GM18868 (cell line): ENCODE results near the gene MAOB.

Source experiments
- ATAC-seq: cut with Tn5 transposase; IDR thresholded peaks from one replicate; pipeline ENCODE4 v1.9.1; 2021; ENCODE audit warnings: mild to moderate bottlenecking, moderate library complexity; ENCODE audit not compliant: unreplicated experiment

Gene MAOB

DNA sequence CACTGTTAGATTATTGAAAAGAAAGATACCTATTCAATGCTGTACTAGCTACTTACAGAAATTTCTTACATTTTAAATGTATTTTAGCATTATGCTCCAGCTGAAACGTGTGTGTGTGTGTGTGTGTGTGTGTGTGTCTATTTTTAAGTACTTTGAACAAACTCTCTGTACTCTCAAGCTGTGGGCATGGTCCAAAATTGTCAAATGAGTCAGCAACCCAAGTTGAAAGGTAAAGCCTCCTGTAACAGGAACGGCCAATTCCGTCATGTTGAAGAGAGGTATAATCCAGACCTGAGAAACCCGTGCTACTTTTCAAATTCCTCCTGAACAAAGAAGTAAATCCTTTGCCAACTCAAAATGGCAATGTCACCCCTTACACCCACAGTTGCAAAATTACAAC lies 20.5 kb downstream of the MAOB start:
- ATAC-seq, result no peak

DNA sequence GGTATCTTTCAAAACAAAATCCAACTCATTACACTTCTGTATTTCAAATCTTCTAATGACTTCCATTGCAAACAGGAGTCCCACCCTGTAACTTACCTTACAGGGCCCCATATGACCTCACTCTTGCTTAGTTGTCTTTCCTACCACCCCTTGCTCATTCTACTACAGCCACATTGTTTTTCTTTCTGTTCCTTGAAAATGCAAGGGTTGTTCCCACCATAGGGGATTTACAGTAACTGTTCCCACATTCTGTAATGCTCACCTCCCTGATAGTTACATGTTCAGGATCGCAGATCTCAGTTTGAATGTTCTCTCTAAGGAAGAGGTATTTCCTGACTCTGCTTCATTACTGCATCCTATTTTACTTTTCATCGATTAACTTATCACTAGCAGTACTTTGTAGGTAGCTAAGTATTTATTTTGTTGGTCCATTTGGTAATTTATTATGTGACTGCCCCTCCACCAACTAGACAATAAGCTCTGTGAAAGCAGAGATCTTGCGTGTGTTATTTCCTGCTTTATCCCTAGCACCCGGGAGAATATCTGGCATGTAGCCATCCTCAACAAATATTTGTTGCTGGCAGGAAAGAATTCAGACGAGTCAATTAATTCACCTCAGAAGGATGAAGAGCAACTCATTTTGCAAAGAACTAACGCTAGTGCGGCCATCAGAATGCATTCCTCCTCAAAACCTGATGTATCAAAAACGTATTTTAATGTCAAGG lies 21.4 kb downstream of the MAOB start:
- ATAC-seq, result no peak

DNA sequence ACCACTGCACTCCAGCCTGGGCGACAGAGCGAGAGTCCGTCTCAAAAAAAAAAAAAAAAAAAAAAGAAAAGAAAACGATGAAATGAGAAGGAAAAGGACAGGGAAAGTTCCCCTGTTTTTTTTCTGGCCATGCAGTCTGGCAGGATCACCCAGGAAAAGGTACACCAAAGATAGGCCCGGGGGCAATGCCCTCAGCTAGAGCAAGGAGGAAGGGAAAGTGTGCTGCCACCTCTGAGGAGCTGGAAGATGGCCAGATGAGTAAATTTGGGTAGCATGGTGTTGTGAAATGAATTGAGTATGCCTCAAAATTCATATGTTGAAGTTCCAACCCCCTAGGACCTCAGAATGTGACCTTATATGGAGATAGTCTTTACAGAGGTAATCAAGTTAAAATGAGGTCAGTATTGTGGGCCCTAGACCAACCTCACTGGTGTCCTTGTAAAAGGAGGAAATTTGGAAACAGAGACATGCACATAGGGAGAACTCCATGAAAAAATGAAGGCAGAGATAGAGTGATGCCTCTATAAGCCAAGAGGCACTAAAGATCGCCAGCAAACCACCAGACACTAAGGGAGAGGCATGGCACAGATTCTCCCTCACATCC lies 28.9 kb downstream of the MAOB start:
- no peak for ATAC-seq

DNA sequence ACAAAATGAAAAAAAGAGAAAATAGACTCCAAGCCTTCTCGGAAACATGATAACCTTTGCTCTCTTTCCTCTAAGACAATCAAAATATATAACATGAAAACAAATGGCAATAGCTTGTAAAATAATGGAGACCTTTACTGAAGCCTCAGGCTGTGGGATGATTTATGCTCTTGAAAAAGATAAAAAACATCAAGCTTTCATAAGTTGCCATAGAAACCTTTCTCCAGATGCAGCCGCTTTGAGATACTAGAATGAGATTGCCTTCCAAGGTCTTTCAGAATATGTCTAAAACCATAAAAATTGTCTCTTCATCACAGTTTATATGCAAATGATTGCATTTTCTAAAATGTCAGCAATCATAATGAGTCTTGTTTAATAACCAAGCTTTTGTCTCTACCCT lies 31.6 kb downstream of the MAOB start:
- ATAC-seq, result no peak

DNA sequence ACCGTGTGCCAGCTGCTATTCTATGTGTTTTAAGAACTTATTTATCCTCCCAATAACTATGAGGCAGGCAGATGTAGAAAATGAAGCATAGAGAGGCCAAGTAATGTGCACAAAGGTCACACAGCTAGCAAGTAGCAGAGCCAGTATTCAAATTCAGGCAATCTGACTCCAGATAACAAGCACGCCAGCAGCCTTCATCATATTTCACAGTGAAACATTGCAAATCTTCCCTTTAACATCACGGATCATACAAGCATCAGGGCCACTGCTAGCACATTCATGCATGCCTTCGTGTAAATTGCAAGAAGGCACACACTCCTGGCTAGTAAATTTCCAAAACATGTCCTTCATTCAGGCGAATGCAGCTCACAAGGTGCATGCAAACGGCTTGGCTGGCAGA lies 33.1 kb downstream of the MAOB start:
- no peak for ATAC-seq

DNA sequence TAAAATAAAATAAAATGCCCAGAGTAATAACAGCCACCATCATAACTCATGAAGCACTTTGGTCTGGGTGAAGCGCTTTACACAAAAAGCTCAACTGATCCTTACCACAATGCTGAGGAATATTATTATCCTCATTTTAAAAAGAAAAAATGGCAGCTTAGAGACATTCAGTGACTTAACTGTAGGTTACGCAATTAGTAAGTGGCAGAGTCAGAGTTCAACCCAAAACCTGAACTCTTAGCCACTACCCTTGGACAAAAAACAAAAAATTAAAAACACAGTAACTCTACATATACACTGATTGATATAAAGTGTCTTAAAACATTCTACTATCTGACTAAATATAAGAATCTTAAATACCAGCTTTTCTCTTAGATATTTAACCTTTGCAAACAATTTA lies 34.9 kb downstream of the MAOB start:
- ATAC-seq, result no peak

DNA sequence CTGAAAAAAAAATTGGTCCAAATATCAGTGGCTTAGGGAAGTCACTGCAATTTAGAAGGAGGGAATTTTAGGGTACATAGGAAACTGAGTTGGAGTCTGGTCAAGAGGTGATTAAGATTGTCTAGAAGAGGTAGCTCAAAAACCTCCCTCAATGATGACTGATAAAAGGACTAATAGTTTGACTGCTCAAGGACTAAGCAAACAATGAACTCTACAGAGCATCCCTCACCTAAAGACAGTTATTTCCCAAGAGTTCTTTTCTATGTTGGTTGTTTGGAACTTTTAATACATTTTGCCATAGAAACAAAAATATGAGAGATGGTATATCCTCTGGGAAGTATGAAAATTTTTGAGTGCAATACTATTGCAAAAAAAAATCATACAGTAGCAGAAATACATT lies 35.7 kb downstream of the MAOB start:
- ATAC-seq, result no peak

DNA sequence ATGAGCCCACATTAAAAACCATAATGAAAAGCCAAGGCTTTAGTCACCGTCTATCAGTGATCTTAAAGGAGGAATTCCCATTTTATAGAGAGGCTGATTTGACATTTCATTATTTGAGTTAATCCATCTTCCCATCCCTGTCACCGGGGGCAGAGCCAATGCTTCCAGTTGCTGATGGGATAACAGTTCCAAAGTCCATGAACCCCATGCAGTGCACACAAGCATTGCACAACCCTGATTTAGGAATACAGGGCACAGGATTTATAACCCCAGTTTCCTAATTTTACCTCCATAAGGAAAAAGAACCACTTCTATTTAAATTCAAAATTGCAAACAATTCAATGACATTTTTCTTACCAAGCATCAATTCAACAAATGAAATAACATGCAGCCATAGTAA lies 36.5 kb downstream of the MAOB start:
- ATAC-seq, result no peak

DNA sequence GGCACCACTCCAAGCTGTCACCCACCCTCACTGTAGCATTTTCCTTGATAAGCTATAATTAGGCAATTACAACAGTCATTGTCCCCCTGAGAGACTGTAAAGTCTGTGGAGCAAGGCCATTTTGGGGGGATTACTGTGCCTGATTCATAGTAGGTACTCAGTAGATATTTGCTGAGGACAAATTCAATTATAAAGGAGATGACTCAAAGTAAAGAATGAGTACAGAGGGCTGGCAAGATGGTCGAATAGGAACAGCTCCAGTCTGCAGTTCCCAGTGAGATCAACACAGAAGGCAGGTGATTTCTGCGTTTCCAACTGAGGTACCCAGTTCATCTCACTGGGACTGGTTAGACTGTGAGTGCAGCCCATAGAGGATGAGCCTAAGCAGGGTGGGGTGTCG lies 42.0 kb downstream of the MAOB start:
- no peak for ATAC-seq

DNA sequence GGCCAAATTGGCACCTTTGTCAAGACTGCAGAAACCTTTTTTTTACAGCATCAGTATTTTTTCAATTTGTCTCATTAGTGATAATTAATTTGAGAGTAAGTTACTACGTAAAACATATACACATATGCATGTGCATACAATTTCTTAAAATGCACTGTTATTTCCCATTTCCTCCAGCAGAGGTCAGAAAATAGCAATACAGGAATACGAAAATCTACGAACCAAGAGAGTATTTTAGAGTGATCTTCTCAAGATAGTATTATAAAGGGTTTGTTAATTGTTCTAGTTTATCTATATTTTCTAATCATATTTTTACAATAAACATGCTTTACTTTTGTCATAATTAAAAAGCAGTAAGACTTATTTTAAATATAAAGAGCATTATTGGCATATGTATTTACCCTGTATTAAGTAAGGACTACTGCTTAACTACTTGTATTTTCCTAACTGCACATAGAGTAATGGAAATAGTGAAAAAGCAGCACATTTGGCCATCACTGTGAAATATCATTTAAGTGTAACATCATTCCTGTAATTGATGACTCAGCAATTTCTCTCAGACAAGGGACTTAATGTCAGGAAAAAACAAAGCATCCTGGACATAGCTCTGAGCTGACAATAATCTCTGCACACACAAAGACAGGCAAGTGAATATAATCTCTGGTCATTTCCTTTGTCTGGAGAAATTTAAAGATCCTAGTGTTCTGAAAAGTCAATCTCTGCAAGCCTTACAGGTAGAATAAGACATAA lies 45.6 kb downstream of the MAOB start:
- ATAC-seq, result no peak

DNA sequence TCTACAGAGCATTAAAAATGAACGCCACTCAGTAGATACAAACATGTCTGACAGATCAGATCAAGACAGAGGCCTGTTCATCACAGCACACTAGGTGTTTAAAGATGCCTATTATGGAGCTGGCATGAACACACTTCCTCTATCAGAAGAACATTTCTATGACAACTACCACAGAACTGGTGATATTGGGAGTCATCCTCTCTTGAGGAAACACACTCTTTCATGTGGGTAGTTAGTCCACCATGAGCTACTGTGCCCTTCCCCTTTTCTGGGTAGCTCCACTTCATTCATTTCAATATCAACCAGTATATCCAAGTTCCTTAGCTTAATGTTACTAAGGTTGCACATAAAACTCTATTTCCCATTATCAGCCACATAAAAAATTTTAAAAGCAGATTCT lies 46.7 kb downstream of the MAOB start:
- ATAC-seq, result no peak

DNA sequence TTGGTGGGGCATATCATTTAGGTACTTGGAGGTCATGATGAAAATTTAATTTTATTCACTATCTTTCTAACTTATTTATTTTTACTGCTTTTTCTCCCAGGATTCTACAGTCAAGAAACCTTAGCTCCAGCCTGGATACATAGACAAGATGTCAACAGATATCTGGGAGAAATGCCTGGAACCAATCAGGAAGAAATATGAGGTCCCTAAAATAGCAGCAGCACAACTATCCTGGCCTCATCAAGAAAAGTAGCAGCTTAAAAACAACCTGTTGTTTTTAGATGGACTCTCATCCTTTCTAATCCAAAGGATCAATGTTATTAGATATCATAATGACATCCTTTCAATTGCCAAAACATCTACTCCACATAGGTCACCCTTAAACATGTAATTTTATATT lies 54.5 kb downstream of the MAOB start:
- ATAC-seq, result no peak

DNA sequence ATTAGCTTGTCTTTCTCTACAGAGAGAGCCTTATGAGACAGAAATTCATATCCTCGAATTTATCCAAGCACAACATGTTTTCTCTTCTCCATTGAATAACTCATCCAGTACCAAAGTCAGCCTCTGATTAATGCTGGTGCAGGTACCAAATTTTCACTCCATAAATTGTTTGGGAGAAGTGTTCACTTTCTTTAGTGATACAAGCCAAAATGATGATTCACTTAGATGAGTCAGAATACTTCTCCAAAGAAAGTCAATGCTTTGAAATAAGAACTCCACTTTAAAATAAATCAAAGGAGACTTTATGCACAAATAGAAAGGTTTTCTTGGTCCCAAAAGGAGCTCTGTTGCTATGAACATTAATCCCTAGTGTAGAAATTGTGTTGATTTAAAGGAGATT lies 60.2 kb downstream of the MAOB start:
- ATAC-seq, result no peak

DNA sequence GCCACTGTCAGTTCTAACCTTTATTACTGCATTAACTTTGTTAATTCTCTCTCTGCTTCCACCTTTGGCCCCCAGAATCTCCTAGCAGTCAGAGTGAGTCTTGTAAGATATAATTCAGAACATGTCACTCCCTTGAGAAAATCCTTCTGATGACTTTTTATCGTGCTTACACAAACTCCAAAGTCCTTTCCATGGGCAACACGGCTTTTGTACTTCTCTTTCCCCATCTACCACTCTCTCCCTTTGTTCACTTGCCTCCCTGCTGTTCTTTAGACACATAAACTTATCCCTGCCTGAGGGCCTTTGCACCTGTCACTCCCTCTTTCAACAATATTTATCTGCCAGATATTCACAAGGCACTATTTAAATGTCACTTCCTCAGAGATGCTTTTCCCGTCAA lies 64.8 kb downstream of the MAOB start:
- ATAC-seq, result no peak

DNA sequence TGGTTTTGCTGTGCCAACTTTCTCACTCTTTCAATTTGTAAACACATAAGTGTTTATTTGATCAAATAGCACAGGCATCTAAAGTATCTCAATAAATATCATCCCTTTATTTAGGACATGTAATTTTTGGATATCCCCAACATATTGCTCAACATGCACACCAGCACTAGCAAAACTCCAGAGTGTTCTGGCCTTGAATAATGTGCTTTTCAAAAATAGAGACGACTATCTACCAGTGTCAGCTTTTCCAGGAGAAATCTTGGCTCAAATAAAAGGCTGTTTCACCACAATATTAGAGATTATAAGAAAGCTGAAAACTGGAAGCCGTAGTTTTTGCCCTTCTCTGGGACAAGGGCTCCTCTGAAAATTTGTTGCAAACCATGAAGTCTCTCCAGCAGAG lies 67.0 kb downstream of the MAOB start:
- no peak for ATAC-seq

DNA sequence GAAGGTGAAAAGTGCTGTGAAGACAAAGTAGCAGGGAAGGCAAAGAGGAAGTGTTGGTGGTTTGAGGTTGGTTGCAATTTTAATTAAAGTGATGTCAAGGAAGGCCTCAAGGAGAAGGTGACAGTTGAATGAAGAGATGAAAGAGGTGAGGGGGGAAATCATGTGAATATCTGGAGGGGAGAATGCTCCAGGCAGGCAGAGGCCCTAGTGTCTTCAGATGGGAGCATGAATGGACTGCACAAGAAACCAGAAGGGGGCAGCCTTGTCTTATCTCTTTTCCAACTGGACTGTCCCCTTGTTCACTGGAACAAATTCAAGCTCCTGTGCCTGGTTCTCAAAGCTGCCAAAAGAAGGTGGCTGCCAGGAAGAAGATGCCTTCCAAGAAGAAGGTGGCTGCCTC lies 68.4 kb downstream of the MAOB start:
- ATAC-seq, result no peak

DNA sequence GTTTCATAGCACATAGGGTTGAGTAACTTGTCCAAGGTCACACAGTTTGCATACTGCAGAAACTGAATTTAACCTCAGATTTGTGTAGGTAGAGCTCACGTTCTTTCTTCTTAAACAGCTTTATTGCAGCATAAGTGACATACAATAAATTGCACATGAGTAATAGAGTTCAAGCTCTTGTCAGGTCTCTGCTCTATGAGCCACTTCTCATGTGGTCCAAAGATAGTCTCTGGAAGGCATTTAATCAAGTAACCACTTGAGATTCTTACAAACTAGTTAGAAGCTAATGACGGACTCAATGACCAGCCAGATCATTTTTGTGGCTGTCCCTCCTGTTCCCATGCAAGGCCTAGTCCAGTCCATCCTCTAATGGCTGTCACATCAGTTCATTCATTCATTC lies 68.9 kb downstream of the MAOB start:
- ATAC-seq, result no peak

DNA sequence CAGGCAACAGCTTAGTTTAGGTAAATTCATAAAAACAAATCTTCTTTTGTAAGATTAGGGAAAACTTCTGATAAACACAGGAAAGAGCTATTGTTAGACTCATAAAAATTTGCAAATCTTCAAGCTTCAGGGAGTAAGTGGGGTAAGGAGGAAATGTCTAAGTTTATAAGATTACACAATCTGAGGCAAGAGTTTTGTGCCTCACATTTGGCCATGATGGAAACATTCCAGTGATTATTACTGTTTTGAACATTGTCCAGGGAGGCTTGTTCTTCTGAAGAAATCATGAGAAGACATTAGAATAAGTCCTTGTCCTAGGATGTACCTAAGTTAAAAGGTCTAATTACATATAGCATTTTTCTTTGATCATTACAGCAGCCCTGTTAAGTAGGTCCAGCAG lies 72.8 kb downstream of the MAOB start:
- ATAC-seq, result no peak

DNA sequence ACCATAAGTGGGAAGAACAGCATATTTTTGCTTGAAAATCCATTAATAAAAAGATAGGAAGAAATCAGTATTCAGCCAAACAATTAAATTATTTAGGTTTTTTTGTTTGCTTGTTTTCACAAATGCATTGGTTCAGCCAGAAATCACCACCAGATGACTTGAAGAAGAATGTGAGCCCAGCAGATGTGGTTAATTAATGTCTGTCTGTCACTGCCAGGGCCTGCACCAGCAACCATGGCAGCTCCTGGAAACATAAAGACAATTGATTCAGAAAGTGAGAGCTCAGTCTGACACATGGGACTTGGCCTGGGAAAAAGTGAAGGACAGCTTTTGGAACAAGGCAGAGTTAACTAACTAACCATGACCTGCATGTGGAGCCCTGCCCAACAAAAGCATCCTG lies 74.0 kb downstream of the MAOB start:
- ATAC-seq, result no peak

DNA sequence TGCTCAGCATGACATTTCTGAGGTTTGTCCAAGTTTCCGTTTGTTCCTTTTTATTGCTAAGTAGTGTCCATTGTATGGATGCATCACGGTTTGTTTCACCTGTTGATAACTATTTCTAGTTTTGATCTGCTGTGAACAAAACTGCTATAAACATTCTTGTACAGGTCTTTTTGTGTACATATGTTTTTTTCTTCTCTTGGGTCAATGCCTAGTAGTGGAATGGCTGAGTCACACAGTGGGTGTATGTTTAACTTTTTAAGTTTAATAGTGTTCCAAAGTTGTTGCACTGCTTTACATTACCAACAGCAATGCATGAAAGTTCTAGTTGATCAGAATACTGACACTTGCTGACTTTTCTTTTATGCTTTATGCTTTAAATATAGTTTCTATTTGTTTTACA lies 76.7 kb downstream of the MAOB start:
- no peak for ATAC-seq

DNA sequence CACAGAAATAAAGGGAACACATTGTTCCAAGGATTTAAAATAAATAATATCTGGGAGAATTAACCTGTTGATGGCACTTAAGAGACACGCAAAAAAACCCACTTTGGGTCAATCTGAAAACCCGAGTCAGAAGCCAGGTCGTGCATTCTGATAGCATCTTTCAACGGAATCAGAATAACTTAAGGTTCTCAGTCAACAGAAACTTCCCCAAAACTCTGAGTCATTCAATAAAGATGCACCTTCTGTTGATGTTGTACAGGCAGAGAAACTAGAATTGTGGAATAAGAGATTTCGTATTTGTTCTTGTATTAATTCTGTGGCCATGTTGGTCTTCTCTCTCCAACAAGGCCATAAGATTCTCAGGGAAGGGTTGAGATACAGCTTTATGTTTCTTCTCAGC lies 78.2 kb downstream of the MAOB start:
- no peak for ATAC-seq

DNA sequence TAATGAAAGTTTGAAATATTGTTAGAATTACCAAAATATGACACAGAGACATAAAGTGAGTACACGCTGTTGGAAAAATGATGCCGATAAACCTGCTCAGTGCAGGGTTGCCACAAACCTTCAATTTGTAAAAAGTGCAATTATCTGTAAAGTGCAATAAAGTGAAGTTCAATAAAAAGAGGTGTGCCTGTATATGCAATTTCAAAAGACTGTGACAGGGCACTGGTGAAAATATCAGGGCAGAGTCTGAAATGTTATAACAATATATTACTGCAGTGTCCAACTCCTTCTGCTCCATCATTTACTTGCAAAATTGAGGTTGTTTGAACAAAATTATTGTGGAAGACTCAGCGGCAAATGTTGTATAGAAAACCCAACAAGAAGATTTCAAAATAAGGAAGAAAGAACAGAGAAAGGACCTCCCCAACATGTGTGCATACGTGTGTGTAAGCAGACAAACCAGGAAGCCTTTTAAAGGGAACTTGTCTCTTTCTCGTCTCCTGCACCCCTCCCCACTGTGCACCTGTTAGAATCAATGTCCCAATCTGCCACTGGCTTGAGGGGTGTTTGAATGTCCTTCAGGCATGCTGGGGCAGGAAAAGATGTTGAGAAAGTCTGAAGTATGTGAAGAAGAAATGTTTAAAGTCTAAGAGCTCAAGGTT lies 96.2 kb downstream of the MAOB start:
- ATAC-seq, result no peak
